ENCODE data around the gene ATOH8.

Gene ATOH8

GRCh38 chr2:85785027-85785822, 31.4 kb downstream of the ATOH8 start:
- TF ChIP-seq CTCF (IDR thresholded peaks at IDR 0.05; ENCODE audit: low read depth, low read length), result no peak
- H3K4me3 ChIP-seq (ENCODE audit: low read depth, low read length), result no peak overlapping the region

- no peak overlapping the region for H3K4me3 ChIP-seq (ENCODE audit: low read depth, low read length)
- TF ChIP-seq CTCF (IDR thresholded peaks at IDR 0.05; ENCODE audit: low read depth, low read length), result no peak
Measured at GRCh38 chr2:85785871-85786270, 32.1 kb downstream of the ATOH8 start.

DNA sequence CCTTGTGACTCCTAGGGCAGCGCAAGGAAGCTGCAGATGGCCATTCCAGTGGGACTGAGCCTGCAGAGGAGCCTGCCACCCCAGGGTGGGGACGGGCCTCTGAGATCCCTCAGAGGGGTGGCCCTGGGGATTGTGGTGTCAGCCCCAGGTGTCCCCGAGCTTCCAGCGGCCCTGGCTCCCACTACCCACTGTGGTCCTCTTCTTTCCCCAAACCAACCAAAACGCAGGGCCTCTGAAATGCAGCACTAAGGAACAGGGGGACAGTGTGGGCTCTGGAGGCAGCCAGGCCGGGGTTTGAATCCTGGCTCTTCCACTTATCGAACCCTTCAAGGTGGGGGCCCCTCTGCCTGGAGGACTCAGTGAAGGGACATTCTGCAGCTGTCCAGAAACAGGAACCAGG, 32.7 kb downstream of the ATOH8 start:
- no peak overlapping the region for H3K4me3 ChIP-seq (ENCODE audit: low read depth, low read length)
- no peak for TF ChIP-seq CTCF (IDR thresholded peaks at IDR 0.05; ENCODE audit: low read depth, low read length)

DNA sequence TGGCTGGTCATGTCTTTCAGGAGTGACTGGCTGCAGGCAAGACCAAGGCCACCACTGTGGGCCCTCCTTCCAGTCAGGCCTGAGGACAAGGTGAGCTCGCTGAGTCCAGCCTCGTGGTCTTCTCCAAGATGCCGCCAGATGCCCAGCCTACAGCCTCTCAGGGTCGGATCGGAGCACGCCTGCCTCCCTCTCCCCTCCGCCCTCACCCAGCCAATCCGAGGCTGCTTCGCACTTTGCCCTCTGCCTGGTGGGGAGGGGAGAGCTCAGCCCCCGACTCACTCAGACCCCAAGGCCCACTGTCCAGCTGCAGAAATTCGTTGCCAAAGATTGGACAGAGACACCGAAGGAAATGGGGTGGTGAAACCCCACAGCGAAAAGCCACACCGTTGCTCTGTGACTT, 33.1 kb downstream of the ATOH8 start:
- no peak for TF ChIP-seq CTCF (IDR thresholded peaks at IDR 0.05; ENCODE audit: low read depth, low read length)
- H3K4me3 ChIP-seq (ENCODE audit: low read depth, low read length), result no peak overlapping the region

GRCh38 chr2:85787282-85787980, 33.6 kb downstream of the ATOH8 start:
- TF ChIP-seq CTCF (IDR thresholded peaks at IDR 0.05; ENCODE audit: low read depth, low read length), result no peak
- H3K4me3 ChIP-seq (ENCODE audit: low read depth, low read length), result no peak overlapping the region

GRCh38 chr2:85787981-85788340, 34.2 kb downstream of the ATOH8 start:
- no peak for TF ChIP-seq CTCF (IDR thresholded peaks at IDR 0.05; ENCODE audit: low read depth, low read length)
- no peak overlapping the region for H3K4me3 ChIP-seq (ENCODE audit: low read depth, low read length)

GRCh38 chr2:85788603-85789002, 34.8 kb downstream of the ATOH8 start:
- TF ChIP-seq CTCF (IDR thresholded peaks at IDR 0.05; ENCODE audit: low read depth, low read length), result no peak
- no peak overlapping the region for H3K4me3 ChIP-seq (ENCODE audit: low read depth, low read length)

All from WI38 (cell line).